ENCODE data around the gene NDUFV2.

GRCh38 chr18:9182852-9183399, 80.4 kb downstream of the NDUFV2 start:
- TF ChIP-seq CTCF (IDR thresholded peaks at IDR 0.05 in 4 of 5, conservative IDR thresholded peaks at IDR 0.05 in 1 of 5) (no peak), POLR2A (IDR thresholded peaks at IDR 0.05) (no peak)
